Fibroblast of lung (primary cell): Measurements from ENCODE around the gene UBR4. TPM values are rescaled to one million over a fixed set of nuclear protein-coding genes. Genes with fewer than 3 reads are reported as not detected.
"Not testable (repeated sequence)": the region's sequence is repeated elsewhere in the genome, so short reads cannot be mapped to it uniquely, and the experiment has no call there.

Experiments
- DNase-seq, 2 donors: peaks; one replicate each; pipeline versions ENCODE4 v3.0.0 to v3.0.0-alpha.2; 2010; ENCODE audit warnings: low read depth in 2 of 2
- H2AFZ ChIP-seq: 2 replicates; pipeline ENCODE4 v1.5.1; 2012; ENCODE audit warnings: low read length, control low read depth, inconsistent platforms
- H3K27ac ChIP-seq: 2 replicates; pipeline ENCODE4 v1.5.1; 2011; ENCODE audit warnings: low read length, control low read depth; ENCODE audit not compliant: insufficient read depth
- H3K27me3 ChIP-seq: 2 replicates; pipeline ENCODE4 v1.5.1; 2011; ENCODE audit warnings: mild to moderate bottlenecking, low read length; ENCODE audit not compliant: control insufficient read depth, insufficient read depth
- H3K36me3 ChIP-seq: 2 replicates; pipeline ENCODE4 v1.5.1; 2011; ENCODE audit warnings: low read length; ENCODE audit not compliant: control insufficient read depth, insufficient read depth
- H3K4me1 ChIP-seq: 2 replicates; pipeline ENCODE4 v1.5.1; 2011; ENCODE audit warnings: low read length; ENCODE audit not compliant: control insufficient read depth, insufficient read depth; ENCODE audit errors: extremely low read depth
- H3K4me2 ChIP-seq: 2 replicates; pipeline ENCODE4 v1.5.1; 2011; ENCODE audit warnings: low read length, control low read depth; ENCODE audit not compliant: insufficient read depth; ENCODE audit errors: extremely low read depth
- H3K4me3 ChIP-seq, 4 experiments: fragments of 200-600 bp in 1 of 4; sonication (generic) in 1 of 4; replicated peaks in 1 of 4; 2 replicates each; pipeline ENCODE4 v1.5.1; 2011 to 2016; ENCODE audit warnings: low read length in 4 of 4, low read depth in 3 of 4, mild to moderate bottlenecking in 3 of 4, control low read depth in 2 of 4, inconsistent platforms in 1 of 4, mixed read lengths in 1 of 4; ENCODE audit not compliant: insufficient read depth in 1 of 4; ENCODE audit errors: control extremely low read depth in 1 of 4
- H3K79me2 ChIP-seq: 2 replicates; pipeline ENCODE4 v1.5.1; 2012; ENCODE audit warnings: mild to moderate bottlenecking, low read length, inconsistent platforms; ENCODE audit not compliant: control insufficient read depth, insufficient read depth
- H3K9ac ChIP-seq: 2 replicates; pipeline ENCODE4 v1.5.1; 2011; ENCODE audit warnings: mild to moderate bottlenecking, low read length, control low read depth; ENCODE audit not compliant: insufficient read depth
- H3K9me3 ChIP-seq: 2 replicates; pipeline ENCODE4 v1.5.1; 2012; ENCODE audit warnings: low read depth, low read length; ENCODE audit not compliant: control insufficient read depth, insufficient read depth
- H4K20me1 ChIP-seq: 2 replicates; pipeline ENCODE4 v1.5.1; 2011; ENCODE audit warnings: low read length; ENCODE audit not compliant: control insufficient read depth, insufficient read depth; ENCODE audit errors: extremely low read depth
- CTCF ChIP-seq, 2 donors: IDR thresholded peaks in 1 of 2; conservative IDR thresholded peaks in 1 of 2; 1 replicate in 1 of 2; 2 replicates in 1 of 2; pipeline ENCODE4 v1.5.1; 2011 to 2012; ENCODE audit warnings: low read length in 2 of 2, control low read depth in 1 of 2, inconsistent platforms in 1 of 2, low read depth in 1 of 2, mild to moderate bottlenecking in 1 of 2
- EZH2 ChIP-seq: IDR thresholded peaks from 2 replicates; pipeline ENCODE4 v1.5.1; 2012; ENCODE audit warnings: low read length, control low read depth, mild to moderate bottlenecking; ENCODE audit errors: missing control alignments
- polyA plus RNA-seq, 2 donors: library from polyadenylated mRNA; depleted of rRNA in 1 of 2; stranded (reverse) in 1 of 2; unstranded in 1 of 2; fragments of >200 nt; gene quantifications; 2 replicates each; pipeline ENCODE4 v1.2.1, GENCODE V29; 2011 to 2012; ENCODE audit warnings: missing spikeins in 1 of 2
- total RNA-seq: library from RNA; depleted of rRNA; stranded (reverse); fragments of >200 nt; gene quantifications from 2 replicates; pipeline ENCODE4 v1.2.1, GENCODE V29; 2014

UBR4 gene
- total and polyA plus RNA-seq, 2 donors (not counting 1 experiment from before 2014, with no cell fraction given), result 32.0 to 164 TPM

- peaks cover 9% of the 10 kb centered on the region for H3K36me3 ChIP-seq
- no peak overlapping the region for H3K27ac ChIP-seq
- no peak for TF ChIP-seq EZH2
- H3K4me2 ChIP-seq, result no peak overlapping the region
- no peak overlapping the region for H2AFZ ChIP-seq
- no peak overlapping the region for H3K9ac ChIP-seq
- H3K9me3 ChIP-seq, result no peaks in the 10 kb centered on the region
- H3K4me1 ChIP-seq, result no peaks in the 10 kb centered on the region
- no peaks in the 10 kb centered on the region for H3K79me2 ChIP-seq
- no peak overlapping the region for H3K4me3 ChIP-seq
- H4K20me1 ChIP-seq, result no peaks in the 10 kb centered on the region
- peak in 1 of 2 donors; percentile 79 for DNase-seq
- H3K27me3 ChIP-seq, result no peaks in the 10 kb centered on the region
Measured at GRCh38 chr1:19220991-19221390, 10.9 kb upstream of the UBR4 start.

GRCh38 chr1:19220080-19220846 is 10.2 kb upstream of the UBR4 start:
- Histone ChIP-seq H3K79me2 (no peaks in the 10 kb centered on the region), H2AFZ (no peak overlapping the region), H4K20me1 (no peaks in the 10 kb centered on the region), H3K4me3 (no peak overlapping the region), H3K27ac (no peak overlapping the region), H3K4me2 (no peak overlapping the region), H3K9ac (no peak overlapping the region), H3K27me3 (no peaks in the 10 kb centered on the region), H3K36me3 (peaks cover 11% of the 10 kb centered on the region), H3K4me1 (no peaks in the 10 kb centered on the region), H3K9me3 (no peaks in the 10 kb centered on the region)
- no peak for TF ChIP-seq EZH2
- no peak for TF ChIP-seq CTCF (conservative IDR thresholded peaks at IDR 0.05 in 1 of 2, IDR thresholded peaks at IDR 0.05 in 1 of 2; ENCODE audit: low read depth in 1 of 2, low read length in 2 of 2)
- DNase-seq, result no peak

GRCh38 chr1:19219451-19219850 is 9.4 kb upstream of the UBR4 start:
- DNase-seq, result peak in 1 of 2 donors; percentile 7
- H3K36me3 ChIP-seq, result peaks cover 11% of the 10 kb centered on the region
- no peaks in the 10 kb centered on the region for H3K27me3 ChIP-seq
- no peak overlapping the region for H3K4me3 ChIP-seq
- no peaks in the 10 kb centered on the region for H3K79me2 ChIP-seq
- H3K4me1 ChIP-seq, result no peaks in the 10 kb centered on the region
- H2AFZ ChIP-seq, result no peak overlapping the region
- H3K9me3 ChIP-seq, result no peaks in the 10 kb centered on the region
- H4K20me1 ChIP-seq, result no peaks in the 10 kb centered on the region
- H3K27ac ChIP-seq, result no peak overlapping the region
- no peak overlapping the region for H3K9ac ChIP-seq
- TF ChIP-seq EZH2 (no peak), CTCF (conservative IDR thresholded peaks at IDR 0.05 in 1 of 2, IDR thresholded peaks at IDR 0.05 in 1 of 2; ENCODE audit: low read depth in 1 of 2, low read length in 2 of 2) (no peak)
- no peak overlapping the region for H3K4me2 ChIP-seq

GRCh38 chr1:19216585-19216984 is 6.5 kb upstream of the UBR4 start:
- H3K4me2 ChIP-seq, H3K9me3 ChIP-seq, H2AFZ ChIP-seq, H3K36me3 ChIP-seq, H3K9ac ChIP-seq, H4K20me1 ChIP-seq, DNase-seq, H3K27me3 ChIP-seq, H3K4me1 ChIP-seq, H3K4me3 ChIP-seq, H3K27ac ChIP-seq: not testable (repeated sequence)
- peaks cover 16% of the 10 kb centered on the region for H3K79me2 ChIP-seq
